Fibroblast of peridontal ligament (primary cell): ENCODE results near the gene ADCK1.
"Not testable (repeated sequence)": the region's sequence is repeated elsewhere in the genome, so short reads cannot be mapped to it uniquely, and the experiment has no call there.

ENCODE experiments used
- DNase-seq: peaks from one replicate; pipeline ENCODE4 v3.0.0-alpha.2; 2010; ENCODE audit errors: extremely low read depth

ADCK1 gene

GRCh38 chr14:77864580-77864979, 64.7 kb downstream of the ADCK1 start:
- no peak for DNase-seq

DNA sequence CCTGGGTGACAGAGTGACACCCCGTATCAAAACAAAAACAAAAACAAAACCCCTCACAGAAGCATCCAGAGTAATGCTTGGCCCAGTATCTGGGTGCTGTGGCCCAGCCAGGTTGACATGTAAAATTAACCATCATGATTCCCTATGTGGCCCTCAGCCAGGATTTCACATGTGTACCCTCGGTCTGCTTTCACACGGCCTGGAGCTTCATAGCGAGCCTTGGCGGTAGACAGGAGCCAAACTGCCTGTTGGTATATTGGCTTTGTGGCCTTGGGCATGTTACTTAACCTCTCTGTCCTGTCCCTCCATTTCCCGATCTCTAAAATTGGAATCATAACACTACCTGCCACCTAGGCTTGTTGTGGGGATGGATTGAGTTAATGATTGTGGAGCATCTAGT, 65.5 kb downstream of the ADCK1 start:
- DNase-seq: no peak

DNA sequence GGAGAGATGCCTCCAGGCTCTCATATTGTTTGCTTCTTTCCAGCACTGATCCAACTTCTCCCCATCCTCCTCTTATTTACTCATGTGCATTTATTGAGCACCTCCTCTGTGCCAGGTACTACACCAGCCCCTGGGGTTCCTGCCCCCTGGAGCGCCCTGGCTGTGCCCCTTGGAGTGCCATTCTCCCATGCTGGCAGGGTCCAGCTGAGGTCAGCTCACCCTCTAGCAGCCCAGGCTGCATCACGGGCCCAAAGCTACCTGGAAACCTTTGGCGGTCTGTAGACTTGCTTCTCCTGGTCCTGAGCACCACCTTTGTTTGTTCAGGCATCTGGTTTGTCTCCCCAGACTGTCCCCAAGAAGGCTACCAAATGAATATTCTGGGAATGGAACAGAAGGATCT, 67.0 kb downstream of the ADCK1 start:
- DNase-seq: no peak

DNA sequence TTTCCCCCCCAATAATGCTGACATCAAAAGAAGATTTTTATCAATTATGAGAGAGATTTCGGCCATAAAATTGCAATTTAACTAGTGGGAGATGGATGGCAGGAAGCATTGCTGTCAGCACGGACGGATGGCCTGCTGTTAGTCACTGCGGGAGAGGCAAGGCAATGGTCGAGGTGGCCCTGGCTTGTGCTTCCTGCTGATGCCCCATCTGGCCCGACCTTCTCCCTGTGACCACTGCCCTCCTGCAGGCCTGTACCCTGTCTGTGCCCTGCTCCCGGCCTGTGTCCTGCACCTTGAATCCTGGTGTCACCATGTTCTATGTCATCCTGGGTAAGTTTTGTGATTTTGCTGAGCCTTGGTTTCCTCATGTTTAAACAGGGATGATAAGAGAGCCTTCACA, 67.6 kb downstream of the ADCK1 start:
- DNase-seq: no peak

DNA sequence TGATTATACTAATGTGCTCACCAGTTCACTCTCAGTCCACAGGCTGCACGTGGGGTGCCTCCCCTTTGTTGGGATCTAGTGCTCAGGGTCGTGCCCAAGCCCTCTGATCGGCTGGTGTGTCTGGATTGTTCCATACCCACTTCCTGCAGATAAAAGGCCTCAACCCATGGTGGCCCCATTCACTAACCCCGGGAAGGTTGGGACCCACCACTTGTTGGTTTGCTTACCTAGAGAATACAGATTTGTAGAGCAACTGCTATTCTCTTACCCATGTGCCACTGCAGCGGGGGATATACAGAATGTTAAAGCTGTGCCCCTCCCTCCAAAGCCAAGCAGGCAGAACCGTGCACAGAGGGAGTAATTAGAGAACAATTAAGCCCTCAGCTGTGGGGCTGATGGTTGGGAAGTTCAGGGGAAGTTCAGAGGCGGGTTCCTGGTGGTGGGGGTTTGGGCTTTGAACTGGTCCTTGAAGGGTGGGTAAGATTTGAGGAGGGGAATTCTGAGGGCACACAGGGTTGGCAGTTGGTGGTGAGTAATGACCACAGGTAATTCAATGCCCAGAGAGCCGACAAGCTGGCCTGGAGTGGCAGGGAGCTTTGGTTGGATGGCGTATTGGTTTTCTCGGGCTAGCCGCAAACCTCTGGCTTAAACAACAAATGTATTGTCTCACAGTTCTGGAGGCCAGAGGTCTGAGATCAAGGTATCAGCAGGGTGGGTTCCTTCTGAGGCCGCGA, 68.8 kb downstream of the ADCK1 start:
- DNase-seq: no peak

DNA sequence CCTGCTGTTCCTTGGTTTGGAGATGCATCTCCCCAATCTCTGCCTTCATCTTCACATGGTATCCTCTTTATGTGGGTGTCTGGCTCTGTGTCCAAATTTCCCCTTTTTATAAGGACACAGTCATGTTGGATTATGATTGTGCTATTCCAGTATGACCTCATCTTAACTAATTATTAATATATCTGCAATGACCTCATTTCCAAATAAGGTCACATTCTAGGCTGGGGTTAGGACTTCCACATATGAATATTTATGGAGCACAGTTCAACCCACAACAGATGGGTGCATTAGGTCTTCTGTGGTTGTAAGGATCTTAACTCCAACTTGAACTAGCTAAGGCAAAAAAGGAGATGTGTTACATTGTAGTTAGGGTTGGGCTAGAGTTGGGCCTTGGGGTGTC, 69.4 kb downstream of the ADCK1 start:
- DNase-seq: no peak

- DNase-seq: no peak
Observed at GRCh38 chr14:77870646-77871045, 70.7 kb downstream of the ADCK1 start.

GRCh38 chr14:77872152-77872551, 72.2 kb downstream of the ADCK1 start:
- DNase-seq: no peak

DNA sequence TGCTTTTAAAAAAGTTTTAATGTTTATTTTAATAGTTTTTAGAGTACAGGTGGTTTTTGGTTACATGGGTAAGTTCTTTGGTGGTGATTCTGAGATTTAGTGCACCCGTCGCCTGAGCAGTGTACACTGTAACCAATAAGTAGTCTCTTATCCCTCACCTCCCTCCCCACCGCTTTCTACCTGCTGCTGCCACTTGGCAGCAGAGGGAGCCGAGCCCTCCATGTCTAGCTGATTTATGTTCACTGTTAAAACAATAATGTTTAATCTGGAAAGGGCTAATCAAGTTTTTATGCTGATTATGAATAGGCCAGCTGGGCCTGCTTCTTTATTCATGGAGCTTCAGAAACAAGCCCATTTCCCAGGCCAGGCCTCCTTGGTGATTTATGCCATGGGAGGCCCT, 73.1 kb downstream of the ADCK1 start:
- no peak for DNase-seq

DNA sequence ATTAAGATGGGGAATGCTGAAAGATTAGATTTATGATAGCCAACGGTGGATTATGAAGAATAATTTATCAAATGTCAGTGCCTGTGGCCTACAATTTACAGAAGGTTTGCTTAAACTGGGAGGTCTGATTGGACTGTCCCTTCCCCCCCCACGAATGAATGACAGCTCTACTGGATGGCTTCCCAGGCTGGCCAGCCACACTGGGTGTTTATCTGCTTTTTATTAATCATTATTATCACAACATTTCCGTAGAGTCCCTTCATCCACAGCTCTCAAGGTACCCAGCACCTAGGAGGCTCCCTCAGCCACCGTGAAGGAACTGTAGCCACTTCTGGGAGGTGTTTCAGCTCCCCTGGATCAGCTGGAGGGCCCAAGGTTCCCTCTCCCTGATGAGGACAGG, 78.9 kb downstream of the ADCK1 start:
- DNase-seq: no peak

DNA sequence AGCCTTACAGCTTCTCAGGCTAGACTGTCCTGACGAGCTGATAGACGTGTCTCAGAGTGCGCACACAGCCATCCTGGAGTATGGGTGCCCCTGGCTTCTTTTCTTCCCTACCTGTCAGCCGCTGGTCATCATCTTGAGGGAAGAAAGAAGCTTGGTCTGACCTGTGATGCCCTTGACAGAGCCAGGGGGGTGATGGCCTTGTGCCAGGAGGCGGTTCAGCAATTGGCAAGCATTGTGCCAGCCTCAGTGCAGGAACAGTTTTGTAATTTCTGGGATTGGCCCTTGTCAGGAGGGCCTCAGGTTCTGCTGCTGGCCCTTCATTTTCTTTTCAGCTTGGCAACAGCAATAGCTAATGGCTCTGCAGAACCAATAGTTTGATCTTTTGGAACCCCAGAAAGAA, 80.1 kb downstream of the ADCK1 start:
- DNase-seq: no peak

GRCh38 chr14:77882098-77882497, 82.2 kb downstream of the ADCK1 start:
- peak; percentile 12 for DNase-seq

DNA sequence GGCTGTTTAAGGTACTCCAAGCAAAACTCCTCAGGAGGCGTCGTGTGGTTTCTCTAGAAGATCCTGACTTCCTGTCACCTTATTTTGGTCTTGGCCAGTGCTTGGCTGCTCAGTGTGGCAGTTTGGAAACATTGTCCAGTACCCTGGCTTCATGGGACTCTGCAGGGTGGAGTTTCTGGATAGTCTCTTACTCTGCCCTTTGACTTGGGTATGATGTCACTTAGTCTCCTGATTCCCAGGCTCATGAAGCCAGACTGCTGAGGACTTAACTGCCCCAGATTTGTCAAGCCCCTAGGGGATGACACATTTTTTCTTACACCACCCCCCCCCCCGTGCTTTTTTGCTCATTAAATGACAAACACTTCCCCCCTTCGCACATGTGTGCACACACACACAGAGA, 82.7 kb downstream of the ADCK1 start:
- DNase-seq: peak; percentile 31

- DNase-seq: no peak
Observed at GRCh38 chr14:77883131-77883846, 83.4 kb downstream of the ADCK1 start.

- no peak for DNase-seq
Observed at GRCh38 chr14:77883847-77884238, 83.9 kb downstream of the ADCK1 start.

DNA sequence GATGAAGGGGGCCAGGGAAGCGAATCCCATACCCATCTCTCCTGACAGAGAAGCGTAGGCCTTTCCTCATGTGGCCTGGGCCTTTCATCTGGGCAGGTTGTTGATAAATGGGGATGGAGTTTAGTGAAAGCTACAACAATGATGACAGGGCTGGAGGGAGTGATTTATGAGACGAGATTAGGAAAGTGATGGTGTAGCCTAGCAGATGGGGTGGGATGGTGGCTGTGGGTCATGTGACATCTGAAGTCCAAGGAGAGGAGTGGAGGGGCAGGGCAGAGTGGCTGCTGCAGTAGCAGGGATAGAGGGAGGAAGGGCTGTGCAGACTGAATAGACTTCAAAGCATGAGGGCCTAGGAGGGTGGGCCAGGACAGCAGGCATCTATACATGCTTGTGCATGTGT, 85.5 kb downstream of the ADCK1 start:
- DNase-seq: no peak

DNA sequence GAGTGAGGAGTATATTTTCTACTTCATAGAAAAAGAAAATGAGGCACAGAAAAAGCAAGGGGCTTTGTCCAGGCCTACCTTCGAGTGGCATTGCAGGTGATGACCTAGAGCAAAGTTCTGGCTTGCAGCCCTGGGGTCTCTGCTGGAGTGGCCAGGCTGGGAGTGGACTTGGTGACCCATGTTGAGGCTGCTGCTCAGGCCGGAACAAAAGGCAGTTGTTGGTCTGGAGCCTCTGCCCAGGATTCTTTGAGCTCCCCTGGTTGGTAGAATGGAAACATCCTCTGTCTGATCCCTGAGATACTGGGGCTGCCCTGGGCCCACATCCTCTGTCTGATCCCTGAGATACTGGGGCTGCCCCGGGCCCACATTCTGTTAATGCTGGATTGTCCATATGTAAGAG, 86.1 kb downstream of the ADCK1 start:
- no peak for DNase-seq

GRCh38 chr14:77888903-77889302, 89.0 kb downstream of the ADCK1 start:
- DNase-seq: not testable (repeated sequence)

- DNase-seq: peak; percentile 61
Observed at GRCh38 chr14:77889971-77890442, 90.1 kb downstream of the ADCK1 start.

- DNase-seq: no peak
Observed at GRCh38 chr14:77890873-77891272, 91.0 kb downstream of the ADCK1 start.

DNA sequence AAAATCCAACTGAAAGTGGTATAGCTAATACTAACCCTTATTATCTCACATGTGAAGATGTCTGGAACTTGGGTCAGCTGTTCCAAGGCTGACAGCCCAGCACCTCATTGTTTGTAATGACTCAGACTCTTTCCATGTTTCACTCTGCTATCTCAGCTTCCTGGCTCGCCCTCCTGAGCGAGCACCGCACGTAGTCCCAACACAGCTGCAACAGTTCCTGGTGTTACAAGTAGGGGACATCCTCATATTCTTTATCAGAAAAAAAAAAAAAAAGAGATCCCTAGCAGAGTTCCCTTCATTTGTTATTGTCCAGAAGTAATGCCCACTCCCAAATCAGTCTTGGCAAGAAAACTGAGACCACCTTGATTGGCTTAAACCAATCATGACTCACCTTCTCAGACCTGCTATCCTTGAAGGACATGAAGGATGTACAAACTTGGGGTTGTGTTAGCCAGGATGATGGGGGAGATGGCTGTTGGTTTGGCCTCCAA, 92.5 kb downstream of the ADCK1 start:
- no peak for DNase-seq

DNA sequence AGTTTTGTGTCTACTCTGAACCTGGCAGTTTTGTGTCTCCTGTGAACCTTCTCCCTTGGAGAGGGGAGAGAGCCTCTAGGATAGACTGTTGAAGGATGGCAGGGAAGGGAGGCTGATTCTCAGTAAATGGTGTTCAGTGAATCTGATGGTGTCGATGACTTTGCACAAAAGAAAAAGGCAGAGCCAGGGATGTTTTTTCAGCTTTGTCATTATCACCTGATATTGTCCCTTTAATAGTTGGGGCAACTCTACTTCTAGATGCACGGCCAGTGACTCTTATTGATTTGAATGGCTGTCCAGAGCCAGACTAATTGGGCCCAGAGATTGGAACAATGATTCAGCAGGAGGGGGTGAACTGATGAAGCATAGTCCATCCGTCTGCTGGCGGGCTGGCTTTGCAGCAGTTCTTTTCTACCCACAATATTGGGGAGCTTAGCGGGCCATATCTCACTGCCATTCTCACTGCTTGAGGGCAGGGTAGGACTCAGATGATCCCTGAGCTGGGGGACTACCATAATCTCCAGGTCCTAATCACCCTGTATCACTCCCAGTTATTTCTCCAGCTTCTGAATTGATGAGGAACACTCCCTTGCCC, 93.1 kb downstream of the ADCK1 start:
- DNase-seq: no peak

DNA sequence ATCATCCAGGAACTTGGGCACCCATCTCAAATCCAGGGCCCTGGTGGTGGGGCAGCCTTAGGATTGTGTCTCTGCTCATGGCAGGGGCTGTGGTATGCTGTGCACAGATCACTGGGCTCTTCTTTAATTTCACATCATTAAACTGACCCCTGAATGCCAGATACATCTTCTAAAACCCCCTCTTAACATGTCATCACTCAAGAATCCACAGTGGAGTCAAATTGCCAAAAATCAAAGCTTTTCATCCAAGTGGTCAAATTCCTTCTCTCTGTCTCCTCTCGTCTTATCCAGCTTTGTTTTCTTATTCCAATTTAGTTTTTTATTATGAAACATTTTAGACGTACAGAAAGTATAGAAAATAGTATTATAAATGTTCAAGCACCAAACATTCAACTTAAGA, 97.5 kb downstream of the ADCK1 start:
- peak; percentile 26 for DNase-seq
